ENCODE measurements around the gene ASXL3.

The ASXL3 gene

DNA sequence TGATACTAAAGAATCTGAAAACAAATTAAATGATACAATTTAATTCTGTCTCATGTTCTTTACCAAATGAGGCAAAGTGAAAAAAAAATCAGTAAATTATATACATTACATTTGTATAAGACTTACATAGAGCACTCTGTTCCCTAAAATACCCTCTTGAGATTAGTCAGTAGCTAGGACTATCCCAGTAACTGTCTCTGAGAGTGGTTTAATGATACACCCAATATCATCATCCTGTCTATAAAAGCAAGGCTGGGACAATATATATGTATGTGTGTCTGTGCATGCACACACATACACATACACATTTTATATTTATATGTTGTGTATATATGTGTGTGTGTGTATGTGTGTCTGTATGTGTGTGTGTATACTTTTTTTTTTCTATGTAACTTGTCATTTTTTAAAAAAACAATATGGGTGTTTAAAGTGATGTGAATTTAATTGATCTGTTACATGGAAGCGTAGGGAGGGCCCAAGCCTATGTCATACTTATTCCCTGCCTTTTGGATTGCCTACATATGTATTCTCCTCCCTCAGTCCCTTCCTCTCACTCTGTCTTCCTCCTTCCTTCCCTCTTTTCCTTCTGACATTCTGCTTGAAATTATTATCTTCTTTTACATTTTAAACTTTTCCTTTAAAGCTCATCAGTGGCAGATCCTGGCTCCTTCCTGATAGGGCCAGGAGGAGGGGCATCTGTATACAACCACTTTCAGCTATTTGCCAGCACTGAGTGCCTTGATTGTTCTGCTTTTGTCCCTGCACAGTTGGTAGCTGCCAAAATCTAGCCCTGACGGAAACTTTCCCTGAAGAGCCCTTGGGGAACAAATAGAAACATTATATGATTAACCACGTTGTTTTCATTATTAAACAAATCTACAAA, 6.8 kb downstream of the ASXL3 start:
- DNase-seq: no peak

- no peak for DNase-seq
Observed at GRCh38 chr18:33585431-33585775, 7.4 kb downstream of the ASXL3 start.

DNA sequence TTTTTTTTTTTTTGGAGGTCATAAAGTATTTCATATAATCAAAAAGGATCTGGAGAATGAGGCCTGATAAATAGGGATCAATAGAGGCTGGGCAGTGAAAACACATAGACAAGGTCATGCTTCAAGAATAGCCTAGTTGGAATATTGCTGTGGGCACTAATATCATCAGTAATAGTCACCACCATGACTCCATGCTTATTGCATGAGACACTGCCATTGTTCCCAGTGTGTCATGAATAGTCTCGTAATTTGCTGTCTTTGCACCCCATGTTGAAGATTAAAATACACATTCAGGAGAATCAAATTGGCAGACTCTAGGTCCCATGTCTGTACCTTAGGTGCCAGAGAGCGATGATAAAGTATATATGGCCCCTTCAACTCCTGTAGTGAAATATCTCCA, 10.3 kb downstream of the ASXL3 start:
- no peak for DNase-seq

GRCh38 chr18:33593261-33593660, 15.2 kb downstream of the ASXL3 start:
- no peak for DNase-seq

DNA sequence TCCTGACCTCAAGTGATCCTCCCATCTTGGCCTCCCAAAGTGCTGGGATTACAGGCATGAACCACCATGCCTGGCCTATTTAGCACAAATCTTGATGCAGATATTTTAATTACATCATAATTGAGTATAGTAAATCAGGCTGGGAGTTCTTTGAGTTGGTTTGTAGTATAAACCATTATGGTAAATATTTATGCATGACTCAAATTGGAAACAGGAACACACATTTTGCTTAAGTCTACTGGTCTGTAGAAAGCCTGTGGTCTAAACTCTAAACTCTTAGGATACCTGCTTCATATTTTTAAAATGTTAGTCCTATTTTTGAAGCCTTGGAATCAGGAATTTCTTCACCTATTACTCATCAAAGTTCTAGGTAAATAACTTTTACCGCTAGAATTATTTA, 16.8 kb downstream of the ASXL3 start:
- no peak for DNase-seq

GRCh38 chr18:33596178-33596854, 18.3 kb downstream of the ASXL3 start:
- no peak for DNase-seq

GRCh38 chr18:33600846-33601245, 22.8 kb downstream of the ASXL3 start:
- no peak for DNase-seq

- DNase-seq: no peak
Observed at GRCh38 chr18:33603454-33603853, 25.4 kb downstream of the ASXL3 start.

DNA sequence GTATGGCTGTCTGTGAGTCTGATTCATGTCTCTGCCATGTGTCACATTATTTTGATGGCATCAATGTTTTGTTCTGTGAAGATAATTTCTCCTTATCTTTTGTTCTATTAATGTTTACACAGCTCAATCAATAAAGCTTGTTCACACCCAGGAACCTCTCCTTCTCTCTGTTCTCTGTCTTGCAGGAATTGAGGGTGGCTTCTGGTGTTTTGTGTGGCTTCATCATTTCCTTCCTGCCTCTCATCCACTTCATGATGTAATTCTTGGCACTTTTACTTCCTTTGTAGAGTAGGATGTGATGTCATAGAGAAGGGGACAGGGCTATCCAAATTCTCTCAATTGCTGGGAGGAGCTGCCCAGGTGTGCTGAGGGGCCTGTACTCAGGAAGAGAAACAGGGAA, 27.2 kb downstream of the ASXL3 start:
- no peak for DNase-seq

- DNase-seq: no peak
Observed at GRCh38 chr18:33606621-33607020, 28.6 kb downstream of the ASXL3 start.

GRCh38 chr18:33611525-33612135, 33.6 kb downstream of the ASXL3 start:
- no peak for DNase-seq

DNA sequence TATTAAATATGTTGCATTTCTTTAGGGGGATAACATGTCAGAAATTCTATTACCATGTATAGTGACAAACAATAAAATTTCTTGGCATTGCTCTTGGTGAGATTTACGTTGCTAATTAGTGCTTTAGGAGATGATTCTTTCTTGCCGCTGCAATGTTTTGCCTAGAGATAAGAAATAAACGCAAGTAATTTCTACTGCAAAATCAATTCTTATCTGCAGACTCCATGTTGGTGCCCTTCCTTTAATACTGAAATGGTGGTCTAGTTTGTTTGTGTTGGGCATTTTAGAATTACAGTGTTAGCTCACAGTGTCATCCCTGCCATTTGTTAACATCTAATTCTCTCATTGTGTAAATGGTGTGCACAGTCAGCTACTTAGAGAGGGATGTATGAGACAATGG, 34.6 kb downstream of the ASXL3 start:
- DNase-seq: no peak

DNA sequence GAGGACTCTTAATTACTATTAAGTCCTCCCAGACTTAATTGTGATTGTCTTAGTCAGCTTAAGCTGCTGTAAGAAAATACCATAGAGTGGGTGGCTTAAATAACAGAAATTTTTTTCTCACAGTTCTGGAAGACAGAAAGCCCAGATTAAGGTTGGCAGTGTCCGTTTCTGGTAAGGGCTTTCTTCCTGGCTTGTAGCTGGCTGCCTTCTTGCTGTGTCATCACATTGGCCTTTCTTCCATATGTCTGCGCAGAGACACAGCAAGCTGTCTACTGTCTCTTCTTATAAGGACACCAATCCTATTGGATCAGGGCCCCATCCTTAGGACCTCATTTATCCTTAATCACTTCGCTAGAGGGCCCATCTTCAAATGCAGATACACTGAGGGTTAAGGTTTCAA, 38.5 kb downstream of the ASXL3 start:
- DNase-seq: no peak

DNA sequence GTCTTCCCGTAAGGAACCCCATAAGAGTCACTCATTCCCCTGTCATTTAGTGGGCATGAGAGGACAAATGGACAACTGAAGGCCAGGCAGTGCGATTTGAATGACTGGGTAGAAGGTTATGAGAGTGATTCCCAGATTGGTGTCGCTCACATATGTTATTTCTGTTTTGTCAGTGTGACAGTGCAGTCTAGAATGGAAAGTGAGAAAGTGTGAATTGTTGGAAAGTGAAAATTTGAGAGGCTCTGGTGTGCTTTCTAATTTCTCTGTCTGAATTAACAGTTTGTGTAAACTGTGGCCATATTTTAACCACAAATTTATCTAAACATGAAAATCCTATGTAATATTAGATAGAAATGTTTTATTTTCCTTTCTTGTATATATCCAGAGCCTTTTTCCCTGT, 49.1 kb downstream of the ASXL3 start:
- no peak for DNase-seq

DNA sequence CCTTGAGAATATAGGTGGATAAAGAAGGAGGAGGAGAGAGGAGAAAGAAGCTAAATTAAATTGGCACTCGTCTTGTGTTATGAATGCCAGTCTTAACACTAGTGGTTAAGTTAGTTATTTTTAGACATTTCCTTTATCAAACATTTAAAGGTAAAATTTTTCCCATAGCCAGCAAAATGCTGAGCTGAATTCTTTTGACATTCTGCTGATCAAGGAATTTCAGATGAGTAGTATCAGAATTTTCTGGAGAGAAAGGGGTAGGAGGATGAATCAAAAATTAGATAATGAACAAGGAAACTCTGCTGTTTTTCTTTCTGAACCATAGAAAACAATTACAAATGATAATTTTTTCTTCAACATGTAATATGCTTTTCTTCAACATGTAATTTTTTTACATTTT, 52.5 kb downstream of the ASXL3 start:
- no peak for DNase-seq

GRCh38 chr18:33641141-33641540, 63.1 kb downstream of the ASXL3 start:
- DNase-seq: no peak

GRCh38 chr18:33644494-33644893, 66.5 kb downstream of the ASXL3 start:
- no peak for DNase-seq

- no peak for DNase-seq
Observed at GRCh38 chr18:33647365-33647764, 69.3 kb downstream of the ASXL3 start.

GRCh38 chr18:33652635-33653034, 74.6 kb downstream of the ASXL3 start:
- no peak for DNase-seq

GRCh38 chr18:33653231-33653630, 75.2 kb downstream of the ASXL3 start:
- no peak for DNase-seq

- no peak for DNase-seq
Observed at GRCh38 chr18:33656889-33657448, 79.0 kb downstream of the ASXL3 start.

DNA sequence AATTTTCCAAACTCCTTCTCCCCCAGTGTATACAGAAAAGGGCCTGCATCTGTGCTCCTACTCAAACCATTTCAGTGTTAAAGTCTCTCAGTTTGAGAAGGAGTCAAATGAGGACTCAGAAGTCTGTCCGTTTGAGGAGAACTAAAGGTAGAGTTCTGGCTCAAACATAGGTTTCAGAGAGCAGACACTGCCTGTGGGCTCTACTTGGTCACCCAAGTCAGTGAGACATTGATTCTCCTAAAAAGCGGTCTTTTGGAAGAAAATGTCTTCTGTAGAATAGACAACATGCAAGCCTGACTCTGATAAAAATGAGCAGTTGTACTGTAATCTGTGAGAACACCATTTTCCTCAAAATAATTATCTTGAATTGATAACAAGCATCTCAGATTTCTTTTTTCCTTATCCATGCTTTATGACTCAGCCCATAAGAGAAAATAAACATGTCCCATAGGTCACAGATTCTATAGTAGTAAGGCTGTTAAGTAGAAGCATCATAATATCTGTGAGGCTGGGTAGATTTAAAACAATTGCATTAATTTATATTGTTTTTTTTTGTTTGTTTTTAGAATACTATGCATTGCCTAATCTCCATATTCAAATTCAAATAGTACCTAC, 82.8 kb downstream of the ASXL3 start:
- no peak for DNase-seq

DNA sequence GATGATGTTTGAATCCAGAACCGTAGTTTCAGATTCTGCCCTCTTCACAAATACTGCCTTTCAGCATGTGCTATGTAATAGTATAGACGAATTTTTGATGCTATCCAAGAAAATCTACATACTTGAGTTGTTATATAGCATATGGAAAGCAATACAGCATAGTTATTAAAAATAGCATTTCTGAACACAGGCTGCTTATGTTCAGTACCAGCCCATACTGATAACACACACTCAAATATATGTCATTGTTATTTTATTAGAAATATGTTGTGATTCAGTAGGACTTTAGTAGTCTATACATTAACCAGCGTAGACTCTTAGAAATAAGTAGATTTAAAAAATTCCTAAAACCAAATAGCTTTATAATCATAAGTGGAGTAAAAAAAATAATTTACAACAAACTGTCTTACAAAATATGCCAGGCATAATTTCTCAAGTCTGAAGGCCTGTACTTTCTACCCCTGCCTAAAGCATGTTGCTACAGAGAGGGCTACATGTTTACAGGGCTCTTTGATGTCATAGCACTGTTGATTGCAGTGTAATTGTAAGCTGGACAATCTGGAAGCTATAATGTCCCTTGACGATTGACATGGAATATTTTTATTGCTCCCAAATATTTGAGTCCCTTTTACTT, 86.3 kb downstream of the ASXL3 start:
- no peak for DNase-seq
